ENCODE data around the gene HADHA. TPM values are rescaled to one million over a fixed set of nuclear protein-coding genes. Genes with fewer than 3 reads are reported as not detected.

HADHA gene
- polyA plus RNA-seq, 1 donor (not counting 4 experiments of a cell fraction or from before 2014, with no cell fraction given): 150 TPM

- H3K36me3 ChIP-seq (ENCODE audit: control insufficient read depth in 2 of 2, extremely low read depth in 1 of 2, insufficient read depth in 2 of 2, low read length in 2 of 2): no peaks in the 10 kb centered on the region
- H4K20me1 ChIP-seq (ENCODE audit: control insufficient read depth, extremely low read depth, insufficient read depth, low read length): no peaks in the 10 kb centered on the region
- H3K4me2 ChIP-seq (ENCODE audit: control insufficient read depth, extremely low read depth, insufficient read depth, low read depth, low read length): no peak overlapping the region
- no peaks in the 10 kb centered on the region for H3K9me1 ChIP-seq (ENCODE audit: control insufficient read depth, extremely low read depth, insufficient read depth, low read length)
- H3K27ac ChIP-seq (ENCODE audit: control insufficient read depth, insufficient read depth, low read length): no peak overlapping the region
- DNase-seq (ENCODE audit: low read depth, low spot score) (no peak), FAIRE-seq (no peak)
- dilution Hi-C loops (cut with MboI; ENCODE audit: extremely low pct_ligation_motif_present, low sequenced_read_pairs): no loop called here
- no peak overlapping the region for H2AFZ ChIP-seq (ENCODE audit: control insufficient read depth, low read length)
- H3K79me2 ChIP-seq (ENCODE audit: control insufficient read depth, insufficient read depth, low read length): no peaks in the 10 kb centered on the region
- no peaks in the 10 kb centered on the region for H3K9me3 ChIP-seq (ENCODE audit: control insufficient read depth, low read depth, low read length)
- H3K4me1 ChIP-seq (ENCODE audit: control insufficient read depth, extremely low read depth, insufficient read depth, low read length): peaks cover 4% of the 10 kb centered on the region
- H3K9ac ChIP-seq (ENCODE audit: control insufficient read depth, extremely low read depth, insufficient read depth, low read length): no peak overlapping the region
- TF ChIP-seq CTCF (optimal IDR thresholded peaks at IDR 0.05 in 1 of 3, IDR thresholded peaks at IDR 0.05 in 1 of 3, conservative IDR thresholded peaks at IDR 0.05 in 1 of 3; ENCODE audit: extremely low read depth in 1 of 3, insufficient read depth in 2 of 3, low read length in 3 of 3) (no peak), EZH2 (IDR thresholded peaks at IDR 0.05; ENCODE audit: low read length) (no peak)
- H3K27me3 ChIP-seq (ENCODE audit: control insufficient read depth, extremely low read depth, insufficient read depth, low read length): no peaks in the 10 kb centered on the region
- no peak overlapping the region for H3K4me3 ChIP-seq (ENCODE audit: control insufficient read depth in 2 of 3, extremely low read depth in 1 of 3, insufficient read depth in 2 of 3, low read depth in 1 of 3, low read length in 3 of 3)
Observed at GRCh38 chr2:26144031-26144430, 100.4 kb downstream of the HADHA start.

- no peak for FAIRE-seq
- no peaks in the 10 kb centered on the region for H3K79me2 ChIP-seq (ENCODE audit: control insufficient read depth, insufficient read depth, low read length)
Observed at GRCh38 chr2:26141145-26141769, 103.2 kb downstream of the HADHA start.

More at GRCh38 chr2:26141145-26141769, 103.2 kb downstream of the HADHA start:
- no peak for DNase-seq (ENCODE audit: low read depth, low spot score)
- Histone ChIP-seq H3K27me3 (ENCODE audit: control insufficient read depth, extremely low read depth, insufficient read depth, low read length) (no peaks in the 10 kb centered on the region), H3K4me3 (ENCODE audit: control insufficient read depth in 2 of 3, extremely low read depth in 1 of 3, insufficient read depth in 2 of 3, low read depth in 1 of 3, low read length in 3 of 3) (no peak overlapping the region), H3K27ac (ENCODE audit: control insufficient read depth, insufficient read depth, low read length) (no peak overlapping the region), H4K20me1 (ENCODE audit: control insufficient read depth, extremely low read depth, insufficient read depth, low read length) (no peaks in the 10 kb centered on the region), H3K9ac (ENCODE audit: control insufficient read depth, extremely low read depth, insufficient read depth, low read length) (no peak overlapping the region), H2AFZ (ENCODE audit: control insufficient read depth, low read length) (no peak overlapping the region), H3K9me1 (ENCODE audit: control insufficient read depth, extremely low read depth, insufficient read depth, low read length) (no peaks in the 10 kb centered on the region), H3K9me3 (ENCODE audit: control insufficient read depth, low read depth, low read length) (no peaks in the 10 kb centered on the region), H3K4me1 (ENCODE audit: control insufficient read depth, extremely low read depth, insufficient read depth, low read length) (peaks cover 4% of the 10 kb centered on the region), H3K36me3 (ENCODE audit: control insufficient read depth in 2 of 2, extremely low read depth in 1 of 2, insufficient read depth in 2 of 2, low read length in 2 of 2) (peaks cover 2 to 5% of the 10 kb centered on the region in 2 experiments), H3K4me2 (ENCODE audit: control insufficient read depth, extremely low read depth, insufficient read depth, low read depth, low read length) (no peak overlapping the region)
- dilution Hi-C loops (cut with MboI; ENCODE audit: extremely low pct_ligation_motif_present, low sequenced_read_pairs): no loop called here
- no peak for TF ChIP-seq CTCF (optimal IDR thresholded peaks at IDR 0.05 in 1 of 3, IDR thresholded peaks at IDR 0.05 in 1 of 3, conservative IDR thresholded peaks at IDR 0.05 in 1 of 3; ENCODE audit: extremely low read depth in 1 of 3, insufficient read depth in 2 of 3, low read length in 3 of 3)
- TF ChIP-seq EZH2 (IDR thresholded peaks at IDR 0.05; ENCODE audit: low read length): no peak

Other genes with a start within 250 kb of the HADHA start
- gene RAB10, start 210.5 kb downstream of the HADHA start, polyA plus RNA-seq: 139 to 252 TPM (median 161 TPM) in 3 replicates
- 0.03 to 0.17 TPM (median 0.06 TPM) in 3 replicates for gene GAREM2, start 71.5 kb downstream of the HADHA start, polyA plus RNA-seq
- 109 to 124 TPM (median 110 TPM) in 3 replicates for gene HADHB, start 307 bp upstream of the HADHA start, polyA plus RNA-seq
- gene SELENOI, start 101.5 kb upstream of the HADHA start, polyA plus RNA-seq: 15.2 to 38.1 TPM (median 30.3 TPM) in 3 replicates
- gene ADGRF3, start 102.2 kb upstream of the HADHA start, polyA plus RNA-seq: 0.08 to 0.27 TPM (median 0.17 TPM) in 3 replicates
- not detected in 3 replicates for gene DRC1, start 157.3 kb upstream of the HADHA start, polyA plus RNA-seq
- gene OTOF, start 233.5 kb upstream of the HADHA start, polyA plus RNA-seq: not detected in 3 replicates

All from keratinocyte (primary cell).